Liver (tissue), 3 donors: ENCODE data around the gene RNF4.

ENCODE experiments used
- CTCF ChIP-seq: fragments of 150-350 bp; IDR thresholded peaks from 2 replicates; pipeline ENCODE4 v1.5.1; 2017; ENCODE audit warnings: improper control_type of control experiment, low read depth, low read length; ENCODE audit not compliant: missing input control
- RAD21 ChIP-seq, 2 donors: IDR thresholded peaks; 2 replicates each; pipeline ENCODE4 v1.6.1; 2016; ENCODE audit warnings: antibody characterized with exemption in 2 of 2, mild to moderate bottlenecking in 2 of 2
- donor health status: healthy.
- donor health status: healthy.

GRCh38 chr4:2451036-2451520, 17.8 kb upstream of the RNF4 start:
- TF ChIP-seq CTCF (no peak), RAD21 (IDR thresholded peaks at IDR 0.05) (no peak)
